HG03135 (cell line): ENCODE measurements around the gene ZSCAN22.
"Not testable (repeated sequence)": the region's sequence is repeated elsewhere in the genome, so short reads cannot be mapped to it uniquely, and the experiment has no call there.

Source experiments
- ATAC-seq: cut with Tn5 transposase; IDR thresholded peaks from one replicate; pipeline ENCODE4 v1.9.1; 2021; ENCODE audit warnings: mild to moderate bottlenecking, moderate library complexity; ENCODE audit not compliant: unreplicated experiment

ZSCAN22 gene

GRCh38 chr19:58368561-58369360 lies 42.0 kb downstream of the ZSCAN22 start:
- no peak for ATAC-seq

DNA sequence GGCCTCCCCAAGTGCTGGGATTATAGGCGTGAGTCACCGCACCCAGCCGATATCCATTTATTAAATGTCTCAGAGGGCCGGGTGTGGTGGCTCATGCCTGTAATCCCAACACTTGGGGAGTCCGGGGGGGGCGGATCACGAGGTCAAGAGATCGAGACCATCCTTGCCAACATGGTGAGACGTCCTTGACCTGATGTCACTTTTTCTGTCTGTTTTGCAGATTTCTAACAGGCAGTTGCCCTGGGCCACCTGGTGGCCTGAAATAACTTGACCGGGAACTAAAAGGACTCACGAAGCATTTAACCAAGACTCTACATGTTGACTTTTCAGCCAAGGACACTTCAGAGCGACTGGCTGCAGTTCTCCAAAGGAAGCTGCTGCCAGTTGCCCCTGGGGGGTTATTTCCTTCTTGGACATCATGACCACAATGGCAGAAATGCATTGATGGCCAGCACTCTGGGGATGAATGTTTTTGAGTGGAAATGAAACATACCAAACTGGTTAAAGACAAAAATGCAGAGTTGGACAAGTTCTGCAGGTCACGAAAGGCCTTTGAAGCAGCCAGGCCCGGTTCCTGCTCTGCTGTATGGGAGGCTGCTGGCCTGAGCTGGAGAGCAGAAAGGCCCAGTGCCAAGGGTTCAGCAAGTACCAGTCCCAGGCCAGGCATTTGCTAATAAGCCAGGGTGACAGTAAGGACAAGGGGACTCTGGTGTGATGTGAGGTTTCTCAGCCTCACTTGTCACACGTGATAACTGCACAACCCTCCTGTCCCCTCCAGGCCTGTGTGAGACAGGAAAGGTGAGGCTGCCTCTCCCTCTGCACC lies 45.7 kb downstream of the ZSCAN22 start:
- ATAC-seq: no peak

GRCh38 chr19:58374200-58374599 lies 47.4 kb downstream of the ZSCAN22 start:
- no peak for ATAC-seq

DNA sequence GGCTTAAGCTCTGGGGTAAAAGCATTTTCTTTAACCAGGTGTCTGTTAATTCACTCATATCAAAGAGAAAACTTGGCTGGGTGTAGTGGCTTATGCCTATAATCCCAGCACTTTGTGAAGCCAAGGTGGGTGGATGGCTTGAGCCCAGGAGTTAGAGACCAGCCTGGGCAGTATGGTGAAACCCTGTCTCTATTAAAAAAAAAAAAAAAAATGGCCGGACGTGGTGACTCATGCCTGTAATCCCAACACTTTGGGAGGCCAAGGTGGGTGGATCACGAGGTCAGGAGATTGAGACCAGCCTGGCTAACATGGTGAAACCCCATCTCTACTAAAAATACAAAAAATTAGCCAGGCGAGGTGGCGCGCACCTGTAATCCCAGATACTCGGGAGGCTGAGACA lies 49.9 kb downstream of the ZSCAN22 start:
- ATAC-seq: not testable (repeated sequence)

- ATAC-seq: no peak
Observed at GRCh38 chr19:58379246-58379645, 52.5 kb downstream of the ZSCAN22 start.

GRCh38 chr19:58380037-58380661 lies 53.4 kb downstream of the ZSCAN22 start:
- no peak for ATAC-seq

DNA sequence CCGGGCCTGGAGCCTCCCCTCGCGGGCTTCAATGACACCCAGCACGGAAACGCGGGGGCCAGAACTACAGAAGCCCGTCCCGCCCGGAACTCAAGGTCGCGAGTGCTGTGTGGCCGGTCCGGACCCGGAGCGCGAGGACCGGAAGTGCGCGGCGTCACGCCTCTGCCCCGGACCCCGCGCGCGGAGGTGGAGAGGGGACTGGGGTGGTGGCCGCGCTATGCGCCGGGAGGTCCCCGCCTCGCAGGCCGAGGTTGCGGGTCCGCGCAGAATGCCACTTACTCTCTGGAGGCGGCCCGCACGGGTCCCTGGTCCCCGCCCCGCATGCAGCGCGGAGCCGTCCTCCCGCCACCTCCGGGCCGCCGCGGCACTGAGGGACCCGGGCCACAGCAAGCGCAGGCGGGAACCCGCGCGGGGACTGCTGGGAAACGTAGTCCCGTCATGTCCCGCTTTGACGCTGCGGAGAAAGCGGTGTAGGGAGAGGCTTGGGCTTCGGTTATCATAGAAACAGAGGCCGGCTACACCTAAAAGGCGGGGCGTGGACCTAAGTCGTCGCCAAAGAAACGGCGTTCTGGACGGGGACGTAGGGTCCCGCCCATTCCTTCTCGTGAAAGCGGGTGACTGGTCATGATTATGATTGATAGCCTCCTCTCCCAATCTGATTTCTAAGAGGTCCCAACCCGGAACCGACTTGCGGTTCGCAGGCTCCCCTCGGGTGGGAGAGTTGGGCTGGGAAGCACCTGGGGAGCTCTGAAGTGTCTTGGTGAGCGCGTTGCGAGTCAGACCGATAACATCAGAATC lies 54.1 kb downstream of the ZSCAN22 start, which contains the start of gene ZNF837:
Gene ZNF837 (minus strand): TSS at position 369 of the 798 bp plus-strand sequence. CDS start 11,698 bp downstream, outside the sequence.
- peak; percentile 75 for ATAC-seq

DNA sequence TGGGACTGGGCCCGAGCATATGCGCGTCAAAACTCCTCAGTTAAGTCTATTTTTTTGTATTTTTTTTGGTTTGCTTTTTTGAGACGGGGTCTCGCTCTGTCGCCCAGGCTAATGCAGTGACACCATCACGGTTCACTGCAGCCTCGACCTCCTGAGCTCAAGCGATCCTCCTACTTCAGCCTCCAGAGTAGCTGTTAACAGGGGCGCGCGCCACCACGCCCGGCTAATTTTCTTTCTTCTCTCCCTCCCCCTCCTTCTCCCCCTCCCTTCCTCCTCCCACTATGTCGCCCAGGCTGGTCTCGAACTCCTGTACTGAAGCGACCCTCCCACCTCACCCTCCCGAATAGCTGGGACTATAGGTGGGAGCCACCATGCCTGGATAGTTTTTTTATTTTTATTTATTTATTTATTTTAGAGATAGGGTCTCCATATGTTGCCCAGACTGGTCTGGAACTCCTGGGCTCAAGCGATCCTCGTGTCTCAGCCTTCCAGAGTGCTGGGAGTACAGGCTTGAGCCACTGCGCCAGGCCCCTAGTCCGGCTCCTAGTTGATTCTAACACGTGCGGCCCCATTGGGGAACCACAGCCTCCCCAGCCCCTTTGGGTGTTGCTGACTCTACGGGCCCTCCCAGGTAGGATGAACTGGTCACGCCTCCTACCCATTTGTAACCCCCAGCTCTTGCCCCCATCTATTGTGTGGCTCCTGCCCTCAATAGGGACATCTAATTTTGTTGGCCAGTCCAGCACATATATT lies 54.8 kb downstream of the ZSCAN22 start:
- no peak for ATAC-seq

GRCh38 chr19:58382997-58383603 lies 56.3 kb downstream of the ZSCAN22 start:
- no peak for ATAC-seq

GRCh38 chr19:58385313-58385890 lies 58.6 kb downstream of the ZSCAN22 start:
- ATAC-seq: no peak

DNA sequence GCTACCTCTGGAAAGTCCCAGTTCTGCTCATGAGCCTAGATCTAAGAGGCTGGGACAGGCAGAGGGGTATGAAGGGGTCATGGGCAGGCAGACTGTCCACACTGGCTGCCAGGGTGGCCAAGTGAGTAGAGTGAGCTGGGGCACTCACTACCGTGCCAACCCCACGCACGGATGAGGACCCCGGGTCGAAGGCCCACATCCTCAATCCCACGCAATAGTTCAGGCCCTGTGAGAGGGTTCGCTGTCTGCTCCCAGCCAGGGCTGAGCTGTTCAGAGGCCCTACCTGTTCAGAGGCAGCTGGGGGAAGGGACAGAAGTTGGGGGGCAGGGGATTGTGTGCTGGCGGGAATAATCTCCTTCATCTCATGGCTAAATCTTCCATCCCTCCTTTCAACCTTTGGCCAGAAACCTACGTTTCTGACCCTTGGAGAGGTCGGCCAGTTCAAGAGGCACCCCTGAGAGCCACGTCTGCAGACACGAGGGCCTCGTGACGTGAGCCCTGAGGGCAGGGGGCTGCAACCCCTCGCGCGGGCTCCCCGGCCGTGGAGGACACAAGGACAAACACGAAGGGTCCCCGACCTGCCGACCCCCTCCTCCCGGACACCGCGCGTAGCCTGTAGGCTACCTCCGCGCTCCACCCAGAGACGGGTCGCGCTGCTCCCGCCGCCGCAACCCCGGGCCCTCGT lies 59.2 kb downstream of the ZSCAN22 start:
- peak; percentile 17 for ATAC-seq

DNA sequence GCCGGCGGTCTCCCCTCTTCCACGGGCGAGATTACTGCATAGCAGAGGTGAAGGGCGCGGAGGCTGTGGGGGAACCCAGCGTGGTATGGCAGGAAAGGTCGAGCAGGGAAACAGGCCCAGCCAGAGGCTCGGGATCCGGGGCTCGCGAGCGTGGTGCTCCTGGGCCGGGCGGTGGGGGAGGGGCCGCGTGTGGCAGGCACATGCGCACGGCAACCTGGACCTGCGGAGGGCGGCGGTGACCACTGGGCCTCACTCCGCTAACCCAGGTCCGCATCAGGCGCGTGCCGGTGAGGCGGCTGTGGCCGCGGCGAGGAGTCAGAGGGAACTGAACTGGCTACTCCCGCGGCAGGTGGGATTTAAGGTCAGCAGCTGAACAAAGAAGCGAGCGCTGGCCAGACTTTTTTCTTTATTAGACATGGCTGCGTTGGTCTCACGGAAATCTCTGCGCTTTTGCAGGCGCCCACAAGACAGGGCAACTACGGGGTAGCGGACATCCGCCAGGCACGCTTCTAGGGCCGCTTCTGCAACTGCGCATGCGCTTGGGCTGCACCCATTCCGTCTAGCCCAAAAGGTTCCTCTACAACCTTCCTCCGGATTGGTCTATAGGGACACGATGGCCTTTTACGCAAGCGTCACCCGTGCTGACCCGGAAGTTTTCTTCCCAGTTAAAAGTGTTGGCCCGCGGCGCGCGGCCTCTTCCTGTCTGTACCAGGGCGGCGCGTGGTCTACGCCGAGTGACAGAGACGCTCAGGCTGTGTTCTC lies 60.0 kb downstream of the ZSCAN22 start, which contains the start of gene RPS5:
Gene RPS5 (plus strand): TSS at position 694 of the 762 bp plus-strand sequence. CDS start 869 bp downstream, outside the sequence.
- peak; percentile 81 for ATAC-seq

DNA sequence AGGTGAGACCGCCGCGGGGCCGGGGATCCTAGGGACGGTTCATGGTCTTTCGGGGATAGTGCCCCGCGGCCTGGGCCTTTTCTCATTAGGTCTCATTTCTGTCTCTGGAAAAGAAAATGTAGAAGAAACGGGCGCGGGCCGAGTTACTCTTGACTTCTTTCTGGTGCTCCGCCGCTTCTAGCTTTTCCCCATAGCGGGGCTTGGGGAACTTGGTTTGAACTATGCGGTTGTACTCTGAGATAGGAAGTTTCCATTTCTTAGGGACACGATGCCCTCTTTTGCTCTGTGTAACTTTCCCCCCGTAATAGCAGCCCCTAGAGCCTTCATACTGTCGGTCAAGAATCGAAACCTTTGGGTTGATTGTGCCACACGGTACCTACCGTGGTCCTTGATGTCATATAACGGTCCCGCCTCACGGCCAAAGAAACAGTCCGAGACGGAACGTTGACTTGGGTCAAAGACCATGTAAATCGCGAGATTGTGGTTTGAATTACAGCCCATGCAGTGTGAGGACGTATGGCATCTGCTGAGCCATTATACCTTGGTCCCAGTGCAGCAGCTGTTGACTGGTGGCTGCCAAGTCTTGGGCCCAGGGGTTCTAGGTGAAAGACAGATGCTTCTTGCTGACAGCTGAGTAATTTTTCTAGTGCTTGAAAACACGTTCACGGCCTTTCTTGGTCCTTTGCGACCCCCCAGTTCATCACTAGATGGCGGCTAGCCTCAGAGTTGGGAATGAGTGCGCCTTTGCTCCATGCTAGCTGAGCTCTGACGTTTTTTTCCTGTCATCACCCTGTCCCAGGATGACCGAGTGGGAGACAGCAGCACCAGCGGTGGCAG lies 60.8 kb downstream of the ZSCAN22 start:
- no peak for ATAC-seq

DNA sequence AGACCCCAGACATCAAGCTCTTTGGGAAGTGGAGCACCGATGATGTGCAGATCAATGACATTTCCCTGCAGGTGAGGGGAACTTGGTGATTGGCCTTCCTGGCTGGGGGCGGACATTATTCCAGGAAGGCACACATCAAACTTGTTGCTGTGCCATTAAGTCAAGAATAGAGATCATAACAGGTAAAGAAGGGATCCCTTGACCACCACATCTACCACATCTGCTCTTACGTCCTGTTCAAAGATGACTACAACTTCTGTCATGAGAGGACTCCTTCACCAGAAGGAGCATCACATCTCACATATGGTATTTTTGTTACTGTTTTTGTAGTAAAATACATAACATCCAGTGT lies 61.4 kb downstream of the ZSCAN22 start:
- ATAC-seq: no peak
